ENCODE measurements around the gene POLR3K.
A peak's percentile ranks its signal among the peaks of the same experiment; 100 is the strongest.

The POLR3K gene

DNA sequence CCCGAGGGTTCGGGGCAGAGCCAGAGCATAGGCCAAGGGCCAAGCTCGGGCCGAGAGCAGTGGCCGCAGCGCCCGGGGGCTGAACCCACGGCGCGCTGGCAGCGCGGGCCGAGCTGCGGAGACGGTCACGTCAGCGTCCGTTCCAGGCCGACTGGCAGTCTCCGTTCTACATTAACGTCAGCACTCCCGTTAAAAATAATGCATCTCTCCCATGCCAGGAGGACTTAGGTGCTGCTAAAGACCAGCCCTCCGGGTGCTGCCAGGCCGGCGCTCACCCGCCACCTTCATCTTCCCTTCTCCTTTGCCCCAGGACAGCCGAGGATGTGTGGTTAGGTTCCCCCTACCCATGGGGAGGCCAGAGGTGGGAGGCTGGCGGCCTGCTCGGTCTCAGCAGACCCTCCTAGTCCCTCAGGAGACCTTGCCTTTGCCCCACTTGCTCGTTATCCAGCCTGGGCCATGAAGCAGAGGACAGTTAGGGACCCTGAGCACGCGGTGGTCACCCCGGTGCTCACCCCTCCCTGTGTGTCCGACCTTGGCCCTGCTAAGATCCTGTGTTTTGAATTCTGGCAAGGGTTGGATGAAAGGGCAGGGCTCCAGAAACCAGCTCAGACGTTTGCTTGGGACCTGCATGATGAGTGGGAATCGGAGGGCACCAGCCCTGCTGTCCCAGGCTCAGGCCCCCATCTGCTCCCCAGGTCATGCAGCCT is 25.2 kb upstream of the POLR3K start:
- no peak for DNase-seq (ENCODE audit: low read depth in 2 of 2)

DNA sequence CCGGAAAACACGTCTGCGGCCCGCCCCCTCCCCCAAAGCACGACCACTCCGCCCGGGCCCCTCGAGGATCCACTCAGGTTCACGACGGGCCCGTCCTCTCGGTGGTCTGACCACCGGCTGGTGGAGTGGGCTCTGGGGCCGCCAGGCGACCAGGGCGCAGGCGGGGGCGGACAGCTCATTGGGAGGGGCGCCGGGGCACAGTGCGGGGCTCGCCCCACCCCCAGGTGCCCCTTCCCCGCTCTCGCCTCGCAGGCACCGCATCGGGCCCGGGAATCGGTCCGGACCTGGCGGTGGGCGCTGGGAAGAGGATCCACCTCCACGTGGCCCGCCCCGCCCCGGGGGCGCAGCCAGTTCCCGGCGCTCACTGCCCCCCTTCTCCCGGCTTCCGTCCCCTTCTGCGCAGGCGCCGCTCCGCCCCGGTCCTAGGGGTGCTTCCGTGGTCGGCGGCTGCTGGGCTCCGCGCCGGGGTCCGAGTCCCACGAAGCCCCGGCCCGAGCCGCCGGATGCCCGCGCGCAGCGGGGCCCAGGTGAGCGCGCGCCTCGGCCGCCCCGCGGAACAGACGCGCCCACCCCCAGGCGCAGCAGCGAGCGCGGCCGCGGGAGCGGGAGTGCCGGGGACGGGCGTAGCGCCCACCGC is 24.5 kb upstream of the POLR3K start, which contains the start of gene MPG:
Gene MPG, plus strand, starts transcription at position 419 of the 637 bp plus-strand sequence. Its CDS starts 85 bp downstream, at position 504.
- peak; percentile 64 to 71 for DNase-seq (ENCODE audit: low read depth in 2 of 2)

DNA sequence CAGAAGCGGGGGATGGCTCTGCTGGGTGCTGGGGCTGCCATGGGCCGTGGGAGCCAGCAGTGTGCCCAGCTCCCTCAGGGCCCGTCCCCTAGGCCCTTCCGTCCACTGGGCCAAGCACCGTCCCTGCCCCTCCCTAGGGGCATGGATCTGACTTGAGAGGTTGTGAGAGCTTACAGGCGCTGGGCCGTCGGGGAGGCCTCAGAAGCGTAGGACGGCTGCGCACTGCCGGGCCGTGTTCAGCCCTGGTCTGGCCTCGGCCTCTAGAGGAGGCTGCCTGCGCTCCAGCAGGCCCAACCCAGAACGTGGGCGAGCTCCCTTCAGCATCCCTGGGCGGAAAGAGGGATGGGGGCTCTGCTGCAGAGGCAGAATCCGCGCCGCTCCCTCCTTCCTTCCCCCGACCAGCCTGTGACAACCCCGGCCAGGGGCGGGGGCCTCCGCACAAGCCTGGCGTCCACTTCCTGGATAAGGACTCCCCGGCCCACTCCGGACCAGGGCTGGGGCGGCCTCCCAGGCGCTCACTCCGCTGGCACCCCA is 23.9 kb upstream of the POLR3K start:
- DNase-seq (ENCODE audit: low read depth in 2 of 2), result no peak

DNA sequence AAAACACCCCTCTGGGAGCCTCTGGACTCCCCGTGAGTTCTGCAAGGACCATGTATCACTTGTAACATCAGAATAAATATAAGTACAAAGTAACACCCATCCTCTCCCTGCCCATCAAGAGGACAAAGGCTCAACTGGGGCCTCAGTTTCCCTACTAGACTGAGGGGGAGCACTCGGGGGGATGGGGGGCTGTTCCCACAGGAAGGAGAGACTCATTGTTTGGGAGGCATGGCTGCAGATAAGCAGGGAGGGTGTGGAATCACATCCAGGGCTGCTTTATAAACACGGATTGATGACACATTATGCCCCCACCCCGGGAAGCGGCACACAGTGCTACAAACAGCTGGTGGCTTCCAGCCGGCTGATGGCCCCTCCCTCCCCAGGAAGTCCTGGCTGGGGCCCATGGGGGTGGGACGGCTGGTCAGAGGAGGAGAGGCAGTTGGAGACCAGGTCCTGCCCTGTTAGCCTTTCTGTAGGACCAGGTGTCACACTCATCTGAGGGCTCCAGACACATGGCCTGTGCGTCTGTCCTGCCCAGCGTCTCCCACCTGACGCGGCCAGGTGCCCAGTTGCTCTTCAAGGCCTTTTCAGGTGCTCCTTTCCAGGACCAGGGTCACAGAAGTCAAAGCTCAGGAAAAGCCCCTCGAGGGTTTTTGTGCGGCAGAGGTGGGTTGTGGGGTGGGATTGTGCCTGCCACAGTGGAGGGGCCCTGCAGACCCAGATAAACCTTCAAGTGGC is 23.3 kb upstream of the POLR3K start:
- no peak for DNase-seq (ENCODE audit: low read depth in 2 of 2)

GRCh38 chr16:75580-76501 is 22.4 kb upstream of the POLR3K start:
- no peak for DNase-seq (ENCODE audit: low read depth in 2 of 2)

DNA sequence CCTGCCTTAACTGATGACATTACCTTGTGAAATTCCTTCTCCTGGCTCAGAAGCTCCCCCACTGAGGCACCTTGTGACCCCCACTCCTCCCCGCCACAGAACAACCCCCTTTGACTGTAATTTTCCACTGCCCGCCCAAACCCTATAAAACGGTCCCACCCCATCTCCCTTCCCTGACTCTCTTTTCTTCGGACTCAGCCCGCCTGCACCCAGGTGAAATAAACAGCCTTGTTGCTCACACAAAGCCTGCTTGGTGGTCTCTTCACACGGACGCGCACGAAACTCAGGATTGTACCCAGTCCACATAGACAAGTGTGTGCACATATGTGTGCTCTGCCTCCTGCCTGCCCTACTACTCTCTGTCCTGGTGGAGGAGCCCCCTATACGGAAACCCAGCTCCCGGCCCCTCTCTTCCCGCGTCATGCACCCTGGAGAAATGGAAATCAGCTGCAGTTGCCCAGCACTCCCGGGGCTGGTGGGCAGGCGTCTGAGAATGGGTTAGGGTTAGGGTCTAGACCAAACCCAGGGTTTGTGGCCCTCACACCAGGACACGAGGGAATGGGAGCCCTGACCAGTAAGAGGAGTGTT is 21.4 kb upstream of the POLR3K start:
- DNase-seq (ENCODE audit: low read depth in 2 of 2), result no peak

DNA sequence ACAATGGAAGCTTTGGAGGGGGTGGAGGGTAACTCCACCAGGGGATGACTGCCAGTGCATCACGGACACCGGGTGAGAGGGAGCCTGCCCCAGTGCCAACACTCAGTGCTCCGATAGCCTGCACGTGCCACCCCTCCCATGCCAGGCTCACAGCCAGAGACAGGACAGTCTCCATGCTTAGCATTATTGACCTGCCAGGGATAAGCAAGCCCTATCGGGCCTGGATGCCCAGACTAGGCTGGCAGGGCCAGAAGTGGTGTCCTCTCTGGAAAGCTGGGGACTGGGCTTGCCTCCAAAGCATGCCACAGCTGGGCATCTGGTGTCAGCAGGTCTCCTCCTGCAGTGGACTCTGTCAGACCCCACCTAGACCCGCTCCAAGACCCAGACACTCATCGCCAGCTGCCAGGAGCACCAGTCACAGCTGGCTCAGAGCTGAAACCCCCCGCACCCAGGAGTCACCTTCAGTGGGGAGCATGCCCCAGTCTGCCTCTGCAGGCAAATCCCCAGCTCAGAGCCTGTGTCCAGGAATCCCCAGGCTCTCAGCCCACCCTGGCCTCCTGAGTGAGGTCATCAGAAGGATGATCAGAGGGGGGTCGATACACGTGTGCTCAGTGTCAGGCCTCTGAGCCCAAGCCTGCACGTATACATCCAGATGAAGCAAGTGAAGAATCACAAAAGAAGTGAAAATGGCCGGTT is 20.8 kb upstream of the POLR3K start:
- DNase-seq (ENCODE audit: low read depth in 2 of 2), result no peak

DNA sequence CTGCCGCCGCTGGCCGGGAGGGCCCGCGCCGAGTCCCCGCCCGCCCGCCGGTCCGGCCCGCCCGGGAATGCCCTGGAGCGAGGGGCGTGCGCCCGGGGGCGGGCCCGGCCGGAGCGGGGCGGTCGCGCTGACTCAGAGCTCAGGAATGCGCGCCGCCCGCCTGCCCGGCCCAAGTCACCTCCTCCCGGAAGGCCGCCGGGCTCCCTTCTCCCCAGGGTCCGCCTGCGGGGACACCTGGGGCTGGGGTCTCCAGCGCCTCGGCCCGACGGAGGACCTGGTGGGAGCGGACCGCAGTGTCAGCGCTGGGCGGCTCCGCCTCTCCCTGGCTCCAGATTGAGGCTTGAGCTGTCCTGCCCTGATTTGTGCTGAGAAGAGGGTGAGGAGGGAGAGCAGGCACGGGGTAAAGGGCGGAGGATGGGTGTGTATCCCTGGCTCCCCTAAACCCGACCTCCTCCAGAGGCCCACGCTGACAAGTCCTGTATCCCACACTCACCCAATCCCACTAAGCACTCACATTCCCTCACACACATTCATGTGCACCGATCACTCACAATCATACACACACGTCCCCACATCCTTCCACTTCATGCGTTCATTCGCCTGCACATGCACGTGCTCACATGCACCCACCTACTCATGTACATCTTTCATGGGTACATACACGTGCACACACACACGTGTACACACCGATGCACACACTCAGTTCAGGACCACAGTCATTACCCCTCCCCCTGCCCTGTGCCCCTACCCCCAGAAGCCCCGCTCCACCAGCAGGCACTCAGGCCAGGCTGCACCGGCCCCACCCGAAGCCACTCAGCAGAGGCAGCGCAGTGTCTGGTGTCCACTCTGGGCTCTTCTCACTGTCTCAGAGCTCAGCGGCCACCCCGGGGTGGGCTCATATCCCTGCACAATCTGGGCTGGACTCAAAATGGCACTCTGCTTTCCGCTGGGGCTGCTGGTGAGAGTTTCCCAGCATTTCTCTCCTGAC is 19.4 kb upstream of the POLR3K start, which contains the start of gene RHBDF1:
Gene RHBDF1, minus strand, starts transcription at position 71 of the 988 bp plus-strand sequence. CDS start 7,616 bp downstream, outside the sequence.
- DNase-seq (ENCODE audit: low read depth in 2 of 2), result no peak

DNA sequence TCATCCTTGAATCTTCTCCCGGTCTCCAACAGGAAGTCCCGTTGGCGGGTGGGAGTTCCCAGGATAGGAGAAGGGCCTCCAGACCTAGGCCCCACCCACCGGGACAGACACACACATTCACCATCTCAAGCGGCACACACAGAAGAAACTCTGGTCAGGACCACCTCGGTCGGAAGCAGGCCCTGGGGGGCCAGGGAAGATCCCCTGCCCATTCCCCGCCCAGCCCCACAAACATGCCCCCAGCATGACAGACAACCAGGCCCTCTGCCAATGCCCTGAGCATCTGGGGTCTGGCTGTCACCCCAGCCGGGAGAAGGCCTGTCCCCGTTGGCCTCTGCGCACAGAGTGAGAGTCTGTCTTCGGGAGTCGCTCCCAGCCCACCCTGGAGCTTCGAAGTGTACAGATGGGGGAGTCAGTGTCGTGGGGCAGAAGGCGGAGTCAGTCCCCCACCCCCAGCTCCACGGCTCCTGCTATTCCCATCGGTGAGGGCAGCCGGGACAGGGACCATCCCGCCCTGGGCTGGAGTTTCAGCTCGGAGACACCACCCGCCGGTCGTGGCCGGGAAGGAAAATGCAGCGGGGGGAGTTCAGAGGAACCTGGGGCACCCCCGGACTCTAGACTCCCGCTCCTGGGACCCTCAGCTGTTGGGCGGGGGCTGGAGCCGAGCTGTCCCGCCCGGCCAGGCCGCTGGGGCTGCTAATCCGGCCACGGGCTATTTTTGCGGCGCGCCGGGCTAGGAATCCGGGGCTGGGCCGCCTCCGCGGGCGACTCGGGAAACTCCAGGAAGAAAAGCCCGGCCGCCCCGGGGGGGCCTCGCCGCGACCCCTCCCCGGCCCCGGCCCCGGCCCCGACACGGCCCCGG is 18.4 kb upstream of the POLR3K start:
- DNase-seq (ENCODE audit: low read depth in 2 of 2), result no peak

DNA sequence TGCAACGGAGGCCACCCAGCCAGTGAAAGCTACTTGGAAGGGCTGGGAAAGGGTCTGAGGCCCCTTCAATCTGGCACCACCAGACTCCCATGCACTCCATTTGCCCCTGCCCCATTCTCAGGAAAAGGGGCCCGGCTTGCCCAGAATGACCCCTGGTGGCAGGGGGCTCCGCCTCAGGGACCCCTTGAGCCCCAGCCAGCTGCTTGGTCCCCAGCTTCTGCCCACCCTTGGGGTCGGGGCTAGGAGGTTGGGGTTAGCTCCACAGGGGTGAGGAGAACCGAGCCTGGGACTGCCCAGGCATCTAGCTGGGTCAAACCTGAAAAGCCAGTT is 17.8 kb upstream of the POLR3K start:
- DNase-seq (ENCODE audit: low read depth in 2 of 2), result no peak

DNA sequence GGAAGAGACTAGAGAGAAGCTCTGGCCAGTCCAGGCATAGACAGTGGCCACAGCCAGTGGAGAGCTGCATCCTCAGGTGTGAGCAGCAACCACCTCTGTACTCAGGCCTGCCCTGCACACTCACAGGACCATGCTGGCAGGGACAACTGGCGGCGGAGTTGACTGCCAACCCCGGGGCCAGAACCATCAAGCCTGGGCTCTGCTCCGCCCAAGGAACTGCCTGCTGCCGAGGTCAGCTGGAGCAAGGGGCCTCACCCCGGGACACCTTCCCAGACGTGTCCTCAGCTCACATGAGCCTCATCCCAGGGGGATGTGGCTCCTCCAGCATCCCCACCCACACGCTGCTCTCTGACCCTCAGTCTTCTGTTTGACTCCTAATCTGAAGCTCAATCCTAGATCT is 15.8 kb upstream of the POLR3K start:
- DNase-seq (ENCODE audit: low read depth in 2 of 2), result no peak

GRCh38 chr16:67884-68789 is 14.7 kb upstream of the POLR3K start:
- no peak for DNase-seq (ENCODE audit: low read depth in 2 of 2)

DNA sequence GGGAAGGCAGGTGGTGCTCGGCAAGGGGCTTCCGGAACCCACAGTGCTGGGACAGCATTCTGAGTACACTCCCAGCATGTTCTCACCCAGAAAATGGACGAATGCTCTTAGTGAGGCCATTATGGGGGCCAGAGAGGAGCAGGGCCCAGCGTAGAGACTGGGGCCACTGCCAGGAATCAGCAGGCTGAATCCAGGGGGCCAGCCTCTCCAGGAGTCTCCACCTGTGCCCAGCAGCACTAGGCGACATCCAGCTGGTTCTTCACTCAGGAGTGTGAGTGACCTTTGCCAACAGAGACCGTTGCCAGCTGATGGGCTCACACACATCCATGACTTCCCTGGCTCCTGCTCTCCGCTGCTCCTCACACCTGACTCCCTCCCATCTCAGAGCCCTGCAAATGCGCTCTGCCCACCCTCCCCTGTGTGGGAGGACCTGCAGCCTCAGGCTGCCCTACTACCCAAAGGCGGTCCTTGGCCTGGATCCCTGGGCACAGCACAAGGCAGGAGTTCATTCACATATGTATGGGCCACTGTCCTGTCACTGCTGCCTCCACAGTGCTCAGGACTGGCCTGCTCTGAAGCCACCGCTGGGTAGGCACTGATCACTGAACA is 13.9 kb upstream of the POLR3K start:
- DNase-seq (ENCODE audit: low read depth in 2 of 2), result no peak

- DNase-seq (ENCODE audit: low read depth in 2 of 2), result no peak
These were observed 13.1 kb upstream of the POLR3K start for GRCh38 chr16:66309-67182.

DNA sequence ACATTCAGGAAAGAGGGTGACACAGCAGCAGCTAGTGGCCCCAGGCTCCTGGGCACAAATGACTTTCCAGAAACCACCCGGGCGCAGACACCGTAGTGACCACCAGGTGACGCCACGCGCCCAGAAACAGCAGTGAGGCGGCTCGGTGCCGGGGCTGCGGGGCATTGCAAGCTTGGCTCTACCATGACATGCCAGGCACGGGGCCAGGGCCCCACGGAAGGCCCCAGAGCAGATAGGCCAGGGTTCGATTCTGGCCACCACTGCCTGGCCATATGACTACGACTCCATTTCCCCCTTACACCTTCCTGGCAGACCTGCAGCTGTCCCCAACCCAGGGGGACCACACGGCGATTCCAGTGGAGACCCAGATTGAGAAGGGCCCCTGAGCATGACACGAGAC is 12.3 kb upstream of the POLR3K start:
- peak; percentile 69 to 72 for DNase-seq (ENCODE audit: low read depth in 2 of 2)

GRCh38 chr16:64914-65255 is 11.5 kb upstream of the POLR3K start:
- DNase-seq (ENCODE audit: low read depth in 2 of 2), result no peak
